ENCODE measurements around the gene AATK.

Gene AATK

DNA sequence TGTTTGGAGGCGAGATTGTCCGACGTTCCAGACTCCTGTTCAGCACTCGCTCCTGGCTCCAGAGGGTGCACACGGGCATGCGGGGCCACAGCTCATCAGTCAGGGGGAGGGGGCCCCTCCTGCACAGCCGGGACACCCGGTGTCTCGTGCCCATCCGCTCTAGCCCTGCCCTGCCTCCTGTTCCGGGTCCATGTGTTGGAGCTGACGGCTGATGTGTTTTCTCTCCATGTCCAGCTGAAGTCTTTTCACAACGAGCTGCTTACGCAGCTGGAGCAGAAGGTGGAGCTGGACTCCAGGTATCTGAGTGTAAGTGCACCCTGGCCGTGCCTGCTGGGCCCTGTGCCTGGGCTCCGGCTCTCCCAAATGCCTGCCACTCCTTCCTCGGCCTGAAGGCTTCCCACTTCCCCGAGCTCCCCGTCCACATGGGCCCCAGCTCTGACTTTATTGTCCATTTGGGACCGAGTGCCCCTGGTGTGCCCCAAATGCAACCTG, 80.6 kb downstream of the AATK start:
- DNase-seq (ENCODE audit: low spot score) (no peak), ATAC-seq (ENCODE audit: low read depth) (no peak)
- H3K4me1 ChIP-seq (ENCODE audit: insufficient read depth, poor library complexity, severe bottlenecking), result peaks cover 35% of the 10 kb centered on the region
- H3K9me3 ChIP-seq (ENCODE audit: severe bottlenecking), result no peaks in the 10 kb centered on the region
- H3K4me3 ChIP-seq (ENCODE audit: severe bottlenecking), result no peak overlapping the region
- peak overlapping the region; percentile 72 for H3K27ac ChIP-seq (ENCODE audit: poor library complexity, severe bottlenecking)
- peaks cover 55% of the 10 kb centered on the region for H3K36me3 ChIP-seq (ENCODE audit: low read depth)
- TF ChIP-seq, protein P1, sequence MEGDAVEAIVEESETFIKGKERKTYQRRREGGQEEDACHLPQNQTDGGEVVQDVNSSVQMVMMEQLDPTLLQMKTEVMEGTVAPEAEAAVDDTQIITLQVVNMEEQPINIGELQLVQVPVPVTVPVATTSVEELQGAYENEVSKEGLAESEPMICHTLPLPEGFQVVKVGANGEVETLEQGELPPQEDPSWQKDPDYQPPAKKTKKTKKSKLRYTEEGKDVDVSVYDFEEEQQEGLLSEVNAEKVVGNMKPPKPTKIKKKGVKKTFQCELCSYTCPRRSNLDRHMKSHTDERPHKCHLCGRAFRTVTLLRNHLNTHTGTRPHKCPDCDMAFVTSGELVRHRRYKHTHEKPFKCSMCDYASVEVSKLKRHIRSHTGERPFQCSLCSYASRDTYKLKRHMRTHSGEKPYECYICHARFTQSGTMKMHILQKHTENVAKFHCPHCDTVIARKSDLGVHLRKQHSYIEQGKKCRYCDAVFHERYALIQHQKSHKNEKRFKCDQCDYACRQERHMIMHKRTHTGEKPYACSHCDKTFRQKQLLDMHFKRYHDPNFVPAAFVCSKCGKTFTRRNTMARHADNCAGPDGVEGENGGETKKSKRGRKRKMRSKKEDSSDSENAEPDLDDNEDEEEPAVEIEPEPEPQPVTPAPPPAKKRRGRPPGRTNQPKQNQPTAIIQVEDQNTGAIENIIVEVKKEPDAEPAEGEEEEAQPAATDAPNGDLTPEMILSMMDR (IDR thresholded peaks at IDR 0.05; ENCODE audit: poor library complexity, severe bottlenecking), result no peak
- H3K27me3 ChIP-seq (ENCODE audit: insufficient read depth, poor library complexity, severe bottlenecking), result no peaks in the 10 kb centered on the region

DNA sequence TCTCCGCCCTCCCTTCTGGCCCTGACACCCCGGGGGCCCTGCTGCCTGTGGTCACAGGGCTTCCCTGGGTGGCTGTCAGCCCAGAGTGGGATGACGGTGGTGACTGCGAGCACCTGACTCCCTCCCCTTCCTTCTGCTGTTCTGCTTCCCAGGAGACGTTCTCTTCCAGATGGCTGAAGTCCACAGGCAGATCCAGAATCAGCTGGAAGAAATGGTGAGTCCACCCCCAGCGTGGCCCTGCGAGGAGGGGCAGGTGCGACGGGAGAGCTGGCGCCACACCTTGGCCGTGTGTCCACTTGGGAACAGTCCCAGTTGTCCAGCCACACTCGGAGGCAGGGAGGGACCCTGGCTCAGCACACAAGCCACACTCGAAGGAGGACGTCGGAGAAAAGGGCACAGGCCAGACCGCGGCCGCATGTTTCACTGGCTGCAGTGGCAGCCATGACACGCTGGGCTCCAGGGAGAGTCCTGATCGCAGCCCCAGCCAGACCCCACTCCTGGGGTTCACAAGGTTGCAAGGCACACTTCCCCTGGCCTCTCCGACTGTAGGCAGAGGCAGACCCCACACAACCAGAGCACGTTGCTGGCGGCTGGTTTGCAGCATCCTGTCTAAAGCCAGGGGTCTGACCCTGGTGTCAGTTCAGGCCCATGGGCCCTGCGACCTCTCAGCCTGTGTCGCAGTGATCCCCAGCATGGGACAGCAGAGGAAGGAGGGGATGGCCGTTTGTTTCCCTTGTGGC, 81.2 kb downstream of the AATK start:
- no peak for DNase-seq (ENCODE audit: low spot score)
- Histone ChIP-seq H3K27me3 (ENCODE audit: insufficient read depth, poor library complexity, severe bottlenecking) (no peaks in the 10 kb centered on the region), H3K9me3 (ENCODE audit: severe bottlenecking) (no peaks in the 10 kb centered on the region), H3K4me3 (ENCODE audit: severe bottlenecking) (no peak overlapping the region), H3K4me1 (ENCODE audit: insufficient read depth, poor library complexity, severe bottlenecking) (peaks cover 29% of the 10 kb centered on the region), H3K27ac (ENCODE audit: poor library complexity, severe bottlenecking) (peak overlapping the region; percentile 72), H3K36me3 (ENCODE audit: low read depth) (peaks cover 54% of the 10 kb centered on the region)
- ATAC-seq (ENCODE audit: low read depth), result no peak
- TF ChIP-seq, protein P1 (IDR thresholded peaks at IDR 0.05; ENCODE audit: poor library complexity, severe bottlenecking), result no peak

DNA sequence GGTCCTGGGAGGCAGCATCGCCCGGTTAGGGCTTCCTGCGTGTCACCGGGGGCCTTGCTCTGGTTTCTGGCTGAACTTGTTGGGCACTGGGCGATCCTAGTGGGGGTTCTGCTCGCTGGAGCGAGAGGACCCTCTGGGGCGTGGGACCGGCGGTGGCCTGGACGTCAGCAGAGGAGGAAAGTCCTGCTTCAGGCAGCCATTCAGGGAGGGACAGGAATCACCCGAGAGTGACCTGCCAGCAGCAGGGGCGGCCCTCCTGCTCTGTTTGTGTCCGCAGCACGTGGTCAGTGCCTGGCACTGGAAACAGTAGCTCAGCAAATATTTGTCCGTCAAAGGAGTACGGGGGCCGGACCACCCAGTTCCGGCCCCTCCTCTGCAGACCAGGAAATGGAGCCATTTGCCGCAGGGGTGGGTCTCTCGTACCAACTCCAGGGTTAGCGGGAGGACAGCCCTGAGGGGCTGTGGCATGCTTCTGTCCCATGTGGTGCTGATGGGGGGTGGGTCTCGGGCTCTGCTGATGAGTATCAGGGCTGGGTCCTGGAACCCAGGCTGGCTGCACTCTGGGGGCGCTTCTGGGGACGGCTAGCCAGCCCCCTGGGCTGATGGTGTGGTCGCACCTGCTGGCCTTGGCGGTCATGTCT, 82.8 kb downstream of the AATK start:
- Histone ChIP-seq H3K9me3 (ENCODE audit: severe bottlenecking) (no peaks in the 10 kb centered on the region), H3K4me1 (ENCODE audit: insufficient read depth, poor library complexity, severe bottlenecking) (peaks cover 29% of the 10 kb centered on the region), H3K36me3 (ENCODE audit: low read depth) (peaks cover 52% of the 10 kb centered on the region), H3K27me3 (ENCODE audit: insufficient read depth, poor library complexity, severe bottlenecking) (no peaks in the 10 kb centered on the region), H3K4me3 (ENCODE audit: severe bottlenecking) (no peak overlapping the region), H3K27ac (ENCODE audit: poor library complexity, severe bottlenecking) (peak overlapping the region; percentile 47)
- TF ChIP-seq, protein P1 (IDR thresholded peaks at IDR 0.05; ENCODE audit: poor library complexity, severe bottlenecking), result no peak
- no peak for DNase-seq (ENCODE audit: low spot score)
- no peak for ATAC-seq (ENCODE audit: low read depth)

DNA sequence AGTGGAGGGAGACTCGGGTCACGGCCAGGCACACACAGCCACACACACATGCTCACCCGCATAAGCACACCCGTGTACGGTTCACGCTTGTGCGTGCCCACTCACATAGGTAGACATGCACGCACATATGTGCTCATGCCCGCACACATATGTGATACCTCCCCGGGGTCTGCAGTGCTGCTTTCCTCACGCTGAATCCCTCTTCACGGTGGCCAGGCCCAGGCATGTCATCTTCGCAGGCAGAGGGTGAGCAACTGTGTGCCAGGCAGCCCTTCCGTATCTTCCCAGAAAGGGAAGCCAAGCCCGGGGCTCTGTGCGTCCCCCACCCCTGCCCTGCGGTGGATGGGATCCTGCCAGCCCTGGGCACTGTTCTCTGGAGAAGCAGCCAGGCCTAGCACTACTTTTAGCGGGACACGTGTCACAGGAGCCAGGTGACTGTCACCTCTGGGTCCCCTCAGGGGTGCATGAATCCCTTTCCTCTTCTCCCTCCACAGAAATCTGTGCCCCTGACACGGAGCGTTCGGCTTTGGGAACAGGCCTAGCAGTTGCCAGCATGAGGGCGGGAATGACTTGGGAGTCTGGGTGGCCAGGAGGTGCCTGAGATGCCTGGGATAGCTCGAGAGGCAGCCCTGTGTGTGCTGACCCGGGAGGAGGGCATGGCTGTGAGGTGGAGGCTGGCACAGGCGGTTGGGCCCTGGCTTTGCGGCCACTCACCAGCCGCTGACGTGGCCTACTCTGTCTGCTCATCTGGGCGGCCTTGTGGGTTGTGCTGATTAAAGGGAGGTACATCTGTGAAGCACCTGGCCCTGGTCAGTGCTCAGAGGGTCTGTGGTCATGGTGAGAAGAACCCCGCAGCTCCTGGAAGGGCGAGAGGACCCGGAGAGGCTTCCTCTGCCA, 83.6 kb downstream of the AATK start:
- Histone ChIP-seq H3K27ac (ENCODE audit: poor library complexity, severe bottlenecking) (peak overlapping the region; percentile 47), H3K36me3 (ENCODE audit: low read depth) (peaks cover 43% of the 10 kb centered on the region), H3K4me1 (ENCODE audit: insufficient read depth, poor library complexity, severe bottlenecking) (peaks cover 26% of the 10 kb centered on the region), H3K27me3 (ENCODE audit: insufficient read depth, poor library complexity, severe bottlenecking) (no peaks in the 10 kb centered on the region), H3K4me3 (ENCODE audit: severe bottlenecking) (no peak overlapping the region), H3K9me3 (ENCODE audit: severe bottlenecking) (no peaks in the 10 kb centered on the region)
- ATAC-seq (ENCODE audit: low read depth) (no peak), DNase-seq (ENCODE audit: low spot score) (no peak)
- TF ChIP-seq, protein P1 (IDR thresholded peaks at IDR 0.05; ENCODE audit: poor library complexity, severe bottlenecking), result no peak
